ENCODE data around the gene CNTFR.

GRCh38 chr9:34588671-34589635 lies 571 bp downstream of the CNTFR start:
- no peak for TF ChIP-seq CTCF (IDR thresholded peaks at IDR 0.05)
- TF ChIP-seq EZH2 (IDR thresholded peaks at IDR 0.05; ENCODE audit: borderline replicate concordance, insufficient read depth, low read depth, low read length, poor library complexity, severe bottlenecking), result no peak

All from B cell (primary cell).